Peyer's patch (tissue), 4 donors: Measurements from ENCODE around the gene FLOT1.
A peak's percentile ranks its signal among the peaks of the same experiment; 100 is the strongest.

Experiments
- CTCF ChIP-seq, 6 experiments: fragments of 450-650 bp in 4 of 6; fragments of 200-600 bp in 2 of 6; sonication (generic) in 1 of 6; IDR thresholded peaks; one replicate each; pipeline ENCODE4 v1.5.1; 2017 to 2019; ENCODE audit warnings: antibody characterized with exemption in 6 of 6, mild to moderate bottlenecking in 3 of 6, moderate library complexity in 1 of 6
- POLR2A ChIP-seq, 2 donors: fragments of 450-650 bp; IDR thresholded peaks; one replicate each; pipeline ENCODE4 v1.5.1; 2017; ENCODE audit warnings: antibody characterized with exemption in 2 of 2, mild to moderate bottlenecking in 2 of 2, moderate library complexity in 2 of 2

GRCh38 chr6:30781743-30782424 is 39.4 kb upstream of the FLOT1 start:
- TF ChIP-seq CTCF (IDR thresholded peaks at IDR 0.05) (no peak), POLR2A (IDR thresholded peaks at IDR 0.05) (peak in 1 of 2 donors; percentile 17)
